ENCODE measurements around the gene PRUNE2.

Gene PRUNE2

GRCh38 chr9:76620996-76621395 is 284.9 kb downstream of the PRUNE2 start:
- DNase-seq (ENCODE audit: low spot score), result no peak

GRCh38 chr9:76620581-76620980 is 285.3 kb downstream of the PRUNE2 start:
- no peak for DNase-seq (ENCODE audit: low spot score)

- DNase-seq (ENCODE audit: low spot score), result no peak
Observed at GRCh38 chr9:76619640-76620039, 286.3 kb downstream of the PRUNE2 start.

- no peak for DNase-seq (ENCODE audit: low spot score)
Observed at GRCh38 chr9:76619197-76619596, 286.7 kb downstream of the PRUNE2 start.

GRCh38 chr9:76618762-76619161 is 287.2 kb downstream of the PRUNE2 start:
- DNase-seq (ENCODE audit: low spot score), result no peak

- DNase-seq (ENCODE audit: low spot score), result no peak
Observed at GRCh38 chr9:76617497-76618175, 288.3 kb downstream of the PRUNE2 start.

- no peak for DNase-seq (ENCODE audit: low spot score)
Observed at GRCh38 chr9:76616780-76617179, 289.1 kb downstream of the PRUNE2 start.

- no peak for DNase-seq (ENCODE audit: low spot score)
Observed at GRCh38 chr9:76615177-76615603, 290.7 kb downstream of the PRUNE2 start.

GRCh38 chr9:76613974-76614373 is 291.9 kb downstream of the PRUNE2 start:
- no peak for DNase-seq (ENCODE audit: low spot score)

GRCh38 chr9:76613150-76613781 is 292.6 kb downstream of the PRUNE2 start:
- no peak for DNase-seq (ENCODE audit: low spot score)

- peak; percentile 24 for DNase-seq (ENCODE audit: low spot score)
Observed at GRCh38 chr9:76610011-76610352, 295.9 kb downstream of the PRUNE2 start.

GRCh38 chr9:76609285-76610010 is 296.5 kb downstream of the PRUNE2 start:
- no peak for DNase-seq (ENCODE audit: low spot score)

- DNase-seq (ENCODE audit: low spot score), result no peak
Observed at GRCh38 chr9:76608575-76609273, 297.2 kb downstream of the PRUNE2 start.

GRCh38 chr9:76607730-76608436 is 298.0 kb downstream of the PRUNE2 start:
- DNase-seq (ENCODE audit: low spot score), result no peak

- no peak for DNase-seq (ENCODE audit: low spot score)
Observed at GRCh38 chr9:76605321-76605900, 300.5 kb downstream of the PRUNE2 start.

- DNase-seq (ENCODE audit: low spot score), result no peak
Observed at GRCh38 chr9:76603931-76604570, 301.9 kb downstream of the PRUNE2 start.

GRCh38 chr9:76603448-76603895 is 302.4 kb downstream of the PRUNE2 start:
- no peak for DNase-seq (ENCODE audit: low spot score)

- no peak for DNase-seq (ENCODE audit: low spot score)
Observed at GRCh38 chr9:76602199-76602598, 303.7 kb downstream of the PRUNE2 start.

- no peak for DNase-seq (ENCODE audit: low spot score)
Observed at GRCh38 chr9:76600007-76600615, 305.8 kb downstream of the PRUNE2 start.

GRCh38 chr9:76598981-76599380 is 306.9 kb downstream of the PRUNE2 start:
- DNase-seq (ENCODE audit: low spot score), result no peak

- no peak for DNase-seq (ENCODE audit: low spot score)
Observed at GRCh38 chr9:76595645-76596044, 310.3 kb downstream of the PRUNE2 start.

Data from globus pallidus (tissue), 1 donor.